Kasumi-1 (cell line): ENCODE measurements around the gene PLA2G2C.

Experiments
- DNase-seq, 2 experiments: peaks; one replicate each; lab custom pipeline; 2025; lab: John Stamatoyannopoulos, UW

PLA2G2C gene

GRCh38 chr1:20152599-20152930 is 33.8 kb downstream of the PLA2G2C start:
- DNase-seq: no peak

DNA sequence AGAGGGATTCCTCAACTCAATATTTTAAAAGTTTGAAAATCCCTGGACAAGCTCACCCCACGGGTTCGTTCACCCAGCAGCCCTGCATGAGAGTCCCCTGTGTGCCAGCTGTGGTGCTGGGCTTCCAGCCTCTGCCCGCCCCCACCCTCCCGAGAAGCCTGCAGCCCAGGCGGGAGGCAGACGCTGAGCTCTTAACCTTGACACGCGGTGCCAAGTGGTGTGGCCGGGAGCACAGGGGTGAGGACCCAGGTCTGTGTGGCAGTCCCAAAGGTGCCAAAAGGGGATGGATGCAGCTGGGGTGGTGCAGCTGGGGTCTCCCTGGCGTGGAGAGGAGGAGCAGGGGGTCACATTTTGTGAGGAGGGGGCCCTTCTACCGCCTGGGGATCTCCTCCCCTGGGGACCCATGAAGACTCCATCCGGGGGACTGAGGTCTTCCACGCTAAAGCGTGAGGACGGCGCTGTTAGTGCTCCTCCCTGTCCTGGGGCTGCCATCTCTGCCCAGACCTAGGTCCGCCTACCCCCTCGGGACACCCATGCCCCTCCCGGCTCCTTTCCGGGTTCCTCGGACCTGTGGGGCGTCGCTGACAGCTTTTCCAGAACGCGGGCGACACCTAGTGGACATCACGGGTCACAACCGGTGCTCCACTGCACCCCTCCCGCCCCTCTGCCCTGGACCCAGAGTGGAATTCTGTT is 34.3 kb downstream of the PLA2G2C start:
- DNase-seq: peak; percentile 75 to 80

DNA sequence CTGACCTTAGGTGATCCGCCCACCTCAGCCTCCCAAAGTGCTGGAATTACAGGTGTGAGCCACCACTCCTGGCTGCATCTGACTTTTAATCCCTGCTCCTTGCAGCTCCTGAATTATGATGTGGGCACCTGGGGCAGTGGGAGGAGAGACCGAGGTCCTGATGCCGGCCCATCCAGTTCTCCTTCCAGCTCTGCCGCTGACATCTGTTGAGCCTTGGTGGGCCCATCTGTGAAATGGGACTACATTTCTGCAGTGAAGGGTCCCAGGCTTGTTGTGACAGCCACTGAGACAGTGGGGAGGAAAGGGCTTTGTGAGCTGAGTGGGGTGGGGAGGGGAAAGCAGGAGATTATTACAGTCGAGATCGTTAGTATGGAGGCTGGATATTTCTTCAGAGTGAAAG is 35.3 kb downstream of the PLA2G2C start:
- DNase-seq: no peak

DNA sequence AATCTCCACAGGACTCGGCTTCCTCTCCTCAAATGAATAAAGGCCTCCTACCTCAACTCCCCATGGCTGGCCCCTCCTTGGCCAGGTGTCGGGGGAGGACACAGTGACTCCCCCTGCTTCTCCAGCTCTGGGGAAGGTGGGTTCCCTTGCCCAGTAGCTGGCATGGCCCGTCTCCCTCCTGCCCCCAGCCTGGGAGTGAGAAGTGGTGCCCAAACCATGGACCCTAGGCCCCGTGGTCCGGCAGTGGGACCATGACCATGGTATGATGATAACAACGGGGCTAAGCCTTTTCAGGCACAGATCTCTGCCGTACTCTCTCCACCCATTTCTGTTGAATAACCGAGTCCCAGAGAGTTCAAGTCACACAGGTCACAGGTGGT is 36.0 kb downstream of the PLA2G2C start:
- DNase-seq: no peak

DNA sequence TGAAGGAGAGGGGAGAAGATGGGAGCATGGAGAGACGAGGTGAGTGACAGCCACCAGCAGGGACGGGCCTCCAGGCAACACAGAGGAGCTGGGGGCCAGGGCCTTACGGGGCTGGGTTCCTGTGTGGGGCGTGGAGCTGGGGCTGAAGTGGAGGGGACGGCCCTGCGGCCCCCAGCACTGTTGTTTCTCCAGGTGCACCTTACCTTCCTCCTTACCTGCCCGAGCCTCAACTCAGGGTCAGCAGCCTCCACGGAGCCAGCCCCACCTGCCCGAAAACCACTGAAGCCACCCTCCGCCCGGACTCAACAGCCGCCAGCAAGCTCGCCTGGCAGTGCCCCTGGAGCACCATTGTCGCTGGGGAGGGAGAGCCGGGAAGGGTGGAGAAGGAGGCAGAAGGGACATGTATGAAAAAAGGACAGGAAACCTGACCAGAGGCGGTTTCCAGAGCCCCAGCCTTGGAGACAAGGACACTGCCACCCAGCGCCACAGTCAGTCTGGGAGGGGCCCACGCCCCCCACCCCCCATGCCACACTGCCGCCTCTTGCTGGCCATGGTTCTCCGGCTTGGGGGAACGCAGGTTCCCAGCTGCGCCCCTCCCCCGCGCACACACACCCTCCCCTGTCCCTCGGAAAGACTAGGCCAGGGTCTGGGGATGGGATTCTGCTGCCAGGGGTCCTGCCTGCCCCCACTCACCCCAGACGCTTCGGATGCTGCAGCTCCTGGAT is 36.6 kb downstream of the PLA2G2C start:
- no peak for DNase-seq

DNA sequence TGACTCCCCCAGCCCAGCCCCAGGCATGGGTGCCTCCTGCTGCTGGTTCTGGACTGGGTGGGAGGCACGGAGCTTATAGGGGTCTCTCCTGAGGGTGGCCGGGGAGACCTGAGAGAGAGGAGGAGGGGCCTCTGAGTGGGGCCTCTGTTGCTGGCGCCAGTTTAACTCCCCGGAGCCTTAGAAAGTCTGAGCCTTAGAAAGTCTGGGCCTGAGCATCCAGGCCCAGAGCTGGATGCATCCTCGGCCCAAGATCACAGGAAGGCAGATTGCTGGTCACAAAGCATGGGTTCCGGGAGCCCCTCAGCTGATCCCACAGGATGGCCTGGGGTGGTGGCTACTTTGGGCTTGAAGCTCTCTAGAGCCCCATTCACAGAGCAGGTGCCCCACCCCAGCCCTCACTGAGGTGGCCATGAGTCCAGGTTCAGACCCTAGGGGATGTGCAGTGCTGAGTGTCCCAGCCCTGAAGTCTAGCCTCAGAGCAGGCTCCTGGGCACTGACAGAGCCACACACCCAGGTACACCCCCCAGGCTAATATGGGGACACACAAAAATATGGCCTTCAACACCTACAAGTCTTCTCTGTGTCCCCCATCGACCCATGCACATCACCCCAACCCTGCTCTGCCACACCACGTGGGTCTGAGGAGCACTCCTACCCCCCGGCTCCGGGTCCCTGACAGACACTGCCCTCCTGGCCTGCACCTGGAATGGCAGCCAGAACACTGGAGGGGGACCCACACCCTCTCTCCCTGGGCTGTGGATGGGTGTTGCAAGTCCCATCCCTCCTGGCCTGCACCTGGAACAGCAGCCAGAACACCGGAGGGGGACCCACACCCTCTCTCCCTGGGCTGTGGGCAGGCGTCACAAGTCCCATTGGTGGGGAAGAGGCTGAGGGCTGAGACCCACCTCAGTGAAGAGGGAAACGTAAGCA is 37.5 kb downstream of the PLA2G2C start:
- DNase-seq: no peak

GRCh38 chr1:20147846-20148570 is 38.3 kb downstream of the PLA2G2C start:
- no peak for DNase-seq

- DNase-seq: no peak
Observed at GRCh38 chr1:20143734-20144565, 42.4 kb downstream of the PLA2G2C start.

DNA sequence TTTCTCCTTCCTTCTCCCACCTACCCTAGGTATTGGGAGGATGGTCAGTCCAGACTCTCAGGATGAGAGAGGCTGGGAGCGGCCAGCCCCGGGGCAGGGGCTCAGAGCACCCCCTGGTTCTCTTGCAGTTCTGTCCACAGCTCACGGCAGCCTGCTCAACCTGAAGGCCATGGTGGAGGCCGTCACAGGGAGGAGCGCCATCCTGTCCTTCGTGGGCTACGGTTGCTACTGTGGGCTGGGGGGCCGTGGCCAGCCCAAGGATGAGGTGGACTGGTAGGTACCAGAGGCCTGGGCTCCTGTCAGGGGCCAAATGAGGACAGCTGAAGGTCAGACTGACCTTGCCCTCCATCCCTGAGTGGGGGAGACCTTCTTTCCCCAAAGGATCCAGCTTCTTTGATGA is 43.0 kb downstream of the PLA2G2C start:
- DNase-seq: no peak

DNA sequence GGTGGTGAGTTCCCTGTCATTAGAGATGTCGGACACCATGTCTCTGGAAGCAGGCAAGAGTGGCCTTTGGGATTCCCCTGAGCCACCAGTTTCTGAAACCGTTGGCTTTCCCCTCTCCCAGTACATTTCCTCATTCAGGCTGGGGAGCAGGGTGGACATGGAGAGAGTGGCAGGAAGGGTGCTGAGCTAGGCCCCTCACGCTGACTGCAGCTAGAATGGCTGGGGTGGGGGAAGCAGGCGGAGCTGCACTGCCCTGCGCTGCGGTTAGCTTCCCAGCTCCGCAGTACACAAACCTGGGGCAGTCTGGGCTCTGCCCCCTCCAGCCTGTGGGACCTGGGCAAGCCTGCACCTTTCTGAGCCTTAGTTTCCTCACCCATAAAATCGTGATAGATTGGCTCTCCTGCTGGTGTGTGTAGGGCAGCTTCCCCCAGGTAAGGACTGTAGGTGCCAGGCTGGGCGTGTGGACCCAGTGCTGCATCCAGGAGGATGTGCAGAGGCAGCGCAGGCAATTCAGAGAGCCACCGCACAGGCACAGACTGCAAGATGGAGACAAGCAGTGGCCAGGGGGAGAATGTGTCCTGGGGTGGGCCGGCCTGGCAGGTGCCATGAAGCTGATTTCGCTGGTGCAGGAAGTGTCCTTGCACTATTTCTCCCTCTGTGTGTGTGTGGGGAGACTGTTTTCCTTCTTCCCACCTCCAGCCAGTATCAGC is 44.2 kb downstream of the PLA2G2C start:
- no peak for DNase-seq

GRCh38 chr1:20141466-20141865 is 44.9 kb downstream of the PLA2G2C start:
- DNase-seq: no peak

DNA sequence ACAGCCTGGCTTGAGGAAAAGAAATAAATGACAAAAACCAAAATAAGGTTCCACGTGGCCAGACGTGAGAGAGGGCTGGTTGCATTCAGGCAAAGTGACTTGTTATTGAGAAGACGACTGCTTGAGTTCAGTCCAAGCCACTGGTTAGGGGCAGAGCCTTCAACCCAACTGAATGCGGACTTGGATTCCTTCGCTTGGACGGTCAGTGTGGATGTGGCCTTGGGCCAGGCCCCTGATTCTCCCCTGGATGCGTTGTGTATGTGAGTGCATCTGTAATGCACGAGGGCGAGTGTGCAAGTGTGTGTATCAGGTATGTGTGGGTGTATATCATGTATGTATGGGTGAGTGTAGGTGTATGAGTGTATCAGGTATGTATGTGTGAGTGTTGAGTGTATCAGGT is 45.3 kb downstream of the PLA2G2C start:
- DNase-seq: no peak

DNA sequence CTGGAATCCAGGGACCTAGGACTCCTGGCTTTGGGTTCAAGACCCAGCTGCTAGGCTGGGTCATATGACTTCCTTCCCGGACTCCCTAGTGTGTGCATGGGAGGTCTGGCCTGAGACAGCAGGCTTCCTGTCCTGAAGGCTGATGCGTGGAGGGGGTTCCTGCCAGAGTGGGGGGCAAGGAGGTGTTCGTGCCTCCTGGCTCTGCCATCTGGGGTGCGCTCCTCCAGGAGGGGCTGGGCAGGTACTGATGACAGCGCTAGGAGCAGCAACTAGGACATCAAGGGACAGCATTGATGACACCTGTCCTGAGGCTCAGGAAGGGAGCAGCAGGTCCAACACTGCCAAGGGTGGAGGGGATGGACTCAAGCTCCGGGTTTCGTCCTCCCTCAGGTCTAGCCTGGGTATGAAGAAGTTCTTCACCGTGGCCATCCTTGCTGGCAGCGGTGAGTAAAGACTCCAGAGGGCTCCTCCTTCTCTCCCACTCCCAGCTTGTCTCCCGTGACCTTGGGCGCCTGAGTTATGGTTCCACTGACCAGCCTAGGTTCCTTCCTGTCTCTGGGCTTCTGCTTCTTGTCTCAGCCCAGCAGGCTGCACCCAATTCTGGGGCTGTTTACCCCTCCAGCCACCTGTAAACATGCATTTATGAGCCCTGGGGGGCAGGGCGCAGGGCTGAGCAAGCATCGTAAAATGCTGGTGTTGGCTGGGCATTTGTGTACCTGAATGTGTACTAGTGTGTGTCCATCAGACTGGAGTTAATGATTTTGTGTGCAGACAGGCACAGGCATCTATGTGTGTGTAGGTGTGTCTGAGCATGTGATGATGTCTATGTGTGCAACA is 46.3 kb downstream of the PLA2G2C start:
- no peak for DNase-seq

- no peak for DNase-seq
Observed at GRCh38 chr1:20138961-20139550, 47.3 kb downstream of the PLA2G2C start, which contains the start of gene PLA2G2F. Gene PLA2G2F, plus strand, starts transcription at chr1:20139323. Its CDS starts 105 bp downstream, at chr1:20139428.

- no peak for DNase-seq
Observed at GRCh38 chr1:20138346-20138745, 48.0 kb downstream of the PLA2G2C start.

DNA sequence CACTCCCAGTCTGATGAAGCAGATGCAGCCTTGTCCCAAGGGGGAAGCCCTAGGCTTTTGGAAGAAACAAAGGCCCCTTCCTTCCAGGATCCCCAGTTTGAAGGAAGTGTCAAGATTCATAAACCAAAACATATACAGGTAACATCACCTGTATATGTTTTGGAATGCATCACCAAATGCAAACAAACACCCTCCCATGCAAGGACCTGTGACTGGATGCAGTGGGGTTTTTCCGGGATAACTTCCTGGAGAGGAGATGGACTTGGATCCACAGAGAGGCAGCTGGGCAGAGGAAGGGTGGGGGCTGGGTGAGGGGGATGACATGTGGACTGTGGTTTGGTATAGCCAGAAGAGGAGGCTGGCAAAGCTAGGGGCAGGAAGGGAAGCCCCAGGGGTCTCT is 48.7 kb downstream of the PLA2G2C start:
- DNase-seq: no peak

DNA sequence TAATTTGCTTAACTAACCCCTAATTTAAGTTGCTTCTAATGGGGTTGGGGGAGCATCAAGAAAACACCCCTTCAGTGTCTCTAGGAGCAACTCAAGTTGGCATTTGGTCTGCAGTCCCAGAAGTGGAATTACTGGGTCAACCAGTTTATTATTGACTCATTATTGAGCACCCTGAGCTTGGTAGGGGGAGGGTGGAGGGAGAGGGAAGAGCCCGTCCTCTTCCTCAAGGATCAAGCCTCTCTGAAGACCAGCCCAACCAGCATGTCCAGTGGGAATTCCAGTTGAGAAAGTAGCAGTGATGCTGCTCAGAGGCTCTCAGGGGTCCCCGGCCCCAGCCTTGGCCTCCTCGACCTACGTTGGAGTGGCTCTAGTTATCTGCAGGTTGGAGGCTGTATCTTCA is 49.3 kb downstream of the PLA2G2C start:
- DNase-seq: no peak

DNA sequence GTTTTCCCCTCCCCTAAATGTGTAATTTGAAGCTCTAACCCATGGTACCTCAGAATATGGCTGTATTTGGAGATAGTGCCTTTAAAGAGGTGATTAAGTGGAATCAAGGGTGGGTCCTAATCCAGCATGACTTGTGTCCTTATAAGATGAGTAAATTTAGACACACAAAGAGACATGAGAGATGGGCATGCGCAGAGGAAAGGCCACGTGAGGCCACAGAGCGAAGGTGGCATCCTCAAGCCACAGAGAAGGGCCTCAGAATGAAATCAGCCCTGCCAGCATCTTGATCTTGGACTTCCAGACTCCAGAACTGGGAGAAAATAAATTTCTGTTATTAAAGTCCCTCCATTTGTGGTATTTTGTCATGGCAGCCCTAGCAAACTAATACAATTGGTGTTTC is 50.1 kb downstream of the PLA2G2C start:
- DNase-seq: no peak

DNA sequence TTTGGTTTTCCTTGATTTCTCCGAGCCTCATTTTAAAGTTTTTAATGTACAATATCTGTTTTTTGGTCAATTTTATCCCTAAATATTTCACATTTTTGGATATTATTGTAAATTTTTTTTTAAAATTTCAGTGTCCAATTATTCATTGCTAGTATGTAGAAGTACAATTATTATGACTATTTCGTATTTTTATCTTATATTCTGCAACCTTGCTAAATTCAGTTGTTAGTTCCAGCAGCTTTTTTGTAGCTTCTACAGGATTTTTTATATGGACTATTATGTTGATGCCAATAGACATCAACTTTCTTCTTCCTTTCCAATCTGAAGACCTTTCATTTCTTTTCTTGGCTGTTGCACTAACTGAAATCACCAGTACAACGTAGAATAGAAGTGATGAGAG is 51.3 kb downstream of the PLA2G2C start:
- DNase-seq: no peak
